Measurements from ENCODE around the gene LAMA1.

Gene LAMA1

DNA sequence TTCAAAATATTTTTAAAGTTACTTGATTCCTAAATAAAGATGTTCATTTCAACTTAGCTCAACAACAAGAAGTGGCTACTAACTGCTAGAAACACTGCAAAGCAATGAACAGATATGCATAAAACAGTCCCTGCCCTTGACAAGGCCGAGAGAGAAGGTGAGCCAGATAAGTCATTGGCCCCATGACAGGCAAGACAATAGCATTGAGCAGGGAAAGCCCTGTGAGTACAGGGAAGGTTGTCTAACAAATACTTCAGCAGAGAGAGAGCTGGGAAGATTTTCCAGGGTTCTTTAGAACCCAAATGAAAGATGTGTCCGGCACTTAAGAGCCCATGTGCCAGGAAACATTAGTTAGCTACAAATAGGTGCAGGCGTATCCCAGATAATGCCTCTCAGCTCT is 4.7 kb downstream of the LAMA1 start:
- Histone ChIP-seq H3K4me2 (no peak overlapping the region), H3K4me3 (no peak overlapping the region), H3K9me3 (replicated peaks in 1 of 11) (peaks cover 10 to 23% (median 14%) of the 10 kb centered on the region in 11 experiments), H3K27me3 (peaks cover 0 to 20% (median 12%) of the 10 kb centered on the region in 11 experiments; a peak in 17 of 22 replicates), H3K27ac (no peak overlapping the region), H3K4me1 (peaks cover 0 to 9% (median 0%) of the 10 kb centered on the region in 10 experiments; a peak in 3 of 20 replicates), H3K36me3 (no peaks in the 10 kb centered on the region), H4K20me1 (no peaks in the 10 kb centered on the region), H3K9ac (no peak overlapping the region)
- no peak for TF ChIP-seq Cebpa-rat (IDR thresholded peaks at IDR 0.05)

DNA sequence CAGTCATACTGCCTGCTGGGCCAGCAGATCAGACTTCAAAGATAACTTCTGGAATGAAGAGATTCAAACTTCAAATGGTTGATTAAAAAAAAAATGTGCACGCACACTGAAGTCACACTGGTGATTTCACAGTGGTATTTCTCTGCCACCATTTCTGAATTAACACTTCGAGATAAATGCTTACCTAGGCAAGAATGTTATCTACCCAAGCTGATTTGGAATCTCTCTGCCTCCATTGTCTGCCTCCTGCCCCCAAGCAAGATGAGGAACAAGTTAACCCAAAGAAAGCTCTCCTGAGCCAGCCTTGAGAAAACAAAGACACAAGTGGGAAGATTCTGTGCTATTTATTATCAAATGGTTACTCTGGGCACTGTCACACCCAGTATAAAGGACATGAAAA is 6.5 kb downstream of the LAMA1 start:
- H3K4me1 ChIP-seq = peaks cover 0 to 4% (median 0%) of the 10 kb centered on the region in 10 experiments; a peak in 3 of 20 replicates
- TF ChIP-seq Cebpa-rat (IDR thresholded peaks at IDR 0.05) = no peak
- no peaks in the 10 kb centered on the region for H4K20me1 ChIP-seq
- H3K4me2 ChIP-seq = no peak overlapping the region
- H3K27ac ChIP-seq = no peak overlapping the region
- peaks cover 0 to 7% (median 0%) of the 10 kb centered on the region in 11 experiments; a peak in 3 of 22 replicates for H3K9me3 ChIP-seq (replicated peaks in 1 of 11)
- no peak overlapping the region for H3K9ac ChIP-seq
- no peaks in the 10 kb centered on the region for H3K36me3 ChIP-seq
- H3K27me3 ChIP-seq = peaks cover 0 to 6% (median 0%) of the 10 kb centered on the region in 11 experiments; a peak in 10 of 22 replicates
- no peak overlapping the region for H3K4me3 ChIP-seq

DNA sequence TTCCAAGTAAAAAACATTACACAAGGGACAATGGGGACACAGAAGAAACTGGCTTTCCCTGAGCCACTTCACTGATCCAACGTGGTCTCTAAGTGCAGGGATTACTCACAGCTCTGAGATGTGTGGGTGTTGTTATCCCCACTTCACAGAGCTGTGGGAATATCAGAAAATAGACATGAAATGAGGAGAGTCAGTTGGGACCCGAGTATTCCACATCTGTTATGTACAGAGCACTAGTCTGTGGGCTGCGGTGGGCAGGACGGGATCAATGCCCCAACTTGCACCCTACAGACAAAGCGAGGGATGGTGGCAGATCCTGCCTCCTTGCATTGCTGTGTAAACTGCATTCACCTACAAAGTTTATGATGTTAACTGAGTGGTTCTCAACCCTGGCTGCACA is 11.7 kb downstream of the LAMA1 start:
- Histone ChIP-seq H3K4me3 (no peak overlapping the region), H4K20me1 (no peaks in the 10 kb centered on the region), H3K4me1 (no peaks in the 10 kb centered on the region), H3K4me2 (no peak overlapping the region), H3K9ac (no peak overlapping the region), H3K27ac (no peak overlapping the region), H3K27me3 (no peaks in the 10 kb centered on the region), H3K36me3 (no peaks in the 10 kb centered on the region), H3K9me3 (replicated peaks in 1 of 11) (peaks cover 0 to 4% (median 0%) of the 10 kb centered on the region in 11 experiments; a peak in 1 of 22 replicates)
- no peak for TF ChIP-seq Cebpa-rat (IDR thresholded peaks at IDR 0.05)

DNA sequence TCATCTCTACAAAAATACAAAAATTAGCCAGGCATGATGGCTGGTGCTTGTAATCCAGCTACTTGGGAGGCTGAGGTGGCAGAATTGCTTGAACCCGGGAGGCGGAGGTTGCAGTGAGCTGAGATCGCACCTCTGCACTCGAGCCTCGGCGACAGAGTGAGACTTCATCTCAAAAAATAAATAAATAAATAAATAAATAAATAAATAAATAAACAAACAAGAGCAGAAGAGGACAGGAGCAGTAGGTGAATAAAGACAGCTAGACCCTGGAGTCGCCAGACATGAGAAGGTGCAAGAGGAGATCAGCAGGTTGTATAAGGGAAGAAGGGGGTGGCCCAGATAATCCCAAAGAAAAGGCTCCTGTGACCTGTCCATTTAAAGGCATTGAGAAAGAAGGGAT is 12.3 kb downstream of the LAMA1 start:
- H3K36me3 ChIP-seq = no peaks in the 10 kb centered on the region
- no peak overlapping the region for H3K4me2 ChIP-seq
- TF ChIP-seq Cebpa-rat (IDR thresholded peaks at IDR 0.05) = no peak

DNA sequence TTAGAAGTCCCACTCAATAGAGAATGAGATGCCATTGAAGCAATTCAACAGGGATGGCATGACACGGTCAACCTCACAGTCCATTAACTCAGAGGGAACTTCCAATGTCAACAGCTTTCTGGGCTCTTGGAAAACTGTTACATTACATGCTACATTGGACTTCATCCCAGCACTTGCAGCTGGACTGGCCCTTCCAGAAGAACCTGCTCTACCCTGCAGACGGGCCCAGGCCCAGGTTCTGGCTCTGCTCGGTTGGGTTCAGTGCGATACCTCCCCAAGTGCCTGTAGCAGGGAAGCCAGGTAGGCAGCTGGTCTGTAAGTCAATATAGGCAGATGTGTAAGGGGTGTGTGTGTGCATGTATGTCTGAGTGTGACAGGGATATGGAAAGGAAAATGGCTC is 12.9 kb downstream of the LAMA1 start:
- Histone ChIP-seq H3K4me1 (no peaks in the 10 kb centered on the region), H3K27me3 (no peaks in the 10 kb centered on the region), H3K36me3 (no peaks in the 10 kb centered on the region), H3K9me3 (replicated peaks in 1 of 11) (peaks cover 0 to 4% (median 0%) of the 10 kb centered on the region in 11 experiments; a peak in 1 of 22 replicates), H3K4me3 (no peak overlapping the region), H3K4me2 (no peak overlapping the region), H3K27ac (no peak overlapping the region), H3K9ac (no peak overlapping the region), H4K20me1 (no peaks in the 10 kb centered on the region)
- TF ChIP-seq Cebpa-rat (IDR thresholded peaks at IDR 0.05) = no peak

More for the DNA sequence above, 12.3 kb downstream of the LAMA1 start:
- H3K27ac ChIP-seq = no peak overlapping the region
- no peaks in the 10 kb centered on the region for H4K20me1 ChIP-seq
- H3K4me1 ChIP-seq = no peaks in the 10 kb centered on the region
- H3K9ac ChIP-seq = no peak overlapping the region
- no peaks in the 10 kb centered on the region for H3K27me3 ChIP-seq
- peaks cover 0 to 4% (median 0%) of the 10 kb centered on the region in 11 experiments; a peak in 1 of 22 replicates for H3K9me3 ChIP-seq (replicated peaks in 1 of 11)
- H3K4me3 ChIP-seq = no peak overlapping the region

DNA sequence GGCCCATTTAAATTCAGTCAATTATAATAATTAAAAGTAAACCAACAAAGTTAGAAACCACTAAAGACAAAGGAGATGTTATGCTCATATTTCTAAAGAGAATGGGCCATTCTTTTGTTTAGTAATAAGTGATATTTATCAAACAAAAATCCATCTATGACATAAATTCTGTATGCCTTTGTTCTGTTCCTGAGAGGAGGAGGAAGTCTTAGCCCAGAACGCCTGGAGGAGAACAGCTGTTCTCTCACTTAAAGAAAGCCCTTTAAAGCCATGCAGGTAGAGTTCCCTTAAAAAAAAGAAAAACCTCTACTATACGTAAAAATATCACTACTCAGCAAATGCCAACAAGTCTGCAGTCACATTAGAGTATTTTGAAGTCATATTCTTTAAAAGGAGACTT is 15.5 kb downstream of the LAMA1 start:
- Histone ChIP-seq H3K4me2 (no peak overlapping the region), H3K36me3 (no peaks in the 10 kb centered on the region), H4K20me1 (no peaks in the 10 kb centered on the region), H3K27me3 (no peaks in the 10 kb centered on the region), H3K9ac (no peak overlapping the region), H3K4me3 (no peak overlapping the region), H3K9me3 (replicated peaks in 1 of 11) (peaks cover 0 to 4% (median 0%) of the 10 kb centered on the region in 11 experiments; a peak in 1 of 22 replicates), H3K27ac (no peak overlapping the region), H3K4me1 (no peaks in the 10 kb centered on the region)
- no peak for TF ChIP-seq Cebpa-rat (IDR thresholded peaks at IDR 0.05)

DNA sequence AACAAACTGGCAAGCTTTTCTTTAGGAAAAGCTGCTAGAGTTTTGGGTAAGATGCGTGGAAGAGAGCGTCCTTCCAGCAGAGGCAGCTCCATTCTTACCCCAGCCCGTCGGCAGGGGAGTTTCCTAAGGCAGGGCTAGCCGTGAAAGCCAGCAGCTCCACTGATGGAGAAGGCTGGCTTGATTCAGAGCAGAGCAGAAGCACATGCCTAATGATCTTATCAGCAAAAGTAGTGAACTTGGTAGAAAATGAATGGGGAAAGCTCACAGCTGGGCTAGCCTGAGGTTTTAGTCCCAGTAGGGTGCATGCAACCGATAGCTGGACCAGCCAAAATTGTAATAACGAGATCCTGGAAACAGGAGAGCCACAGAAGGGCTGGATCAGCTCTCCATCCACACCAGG is 20.8 kb downstream of the LAMA1 start:
- Histone ChIP-seq H4K20me1 (no peaks in the 10 kb centered on the region), H3K27ac (no peak overlapping the region), H3K27me3 (no peaks in the 10 kb centered on the region), H3K4me3 (no peak overlapping the region), H3K36me3 (no peaks in the 10 kb centered on the region), H3K9ac (no peak overlapping the region), H3K4me1 (no peaks in the 10 kb centered on the region), H3K4me2 (no peak overlapping the region), H3K9me3 (replicated peaks in 1 of 11) (0 out of 22 replicates have a peak, but pooled peaks cover 0 to 5% (median 0%) of the 10 kb centered on the region in 11 experiments)
- no peak for TF ChIP-seq Cebpa-rat (IDR thresholded peaks at IDR 0.05)

DNA sequence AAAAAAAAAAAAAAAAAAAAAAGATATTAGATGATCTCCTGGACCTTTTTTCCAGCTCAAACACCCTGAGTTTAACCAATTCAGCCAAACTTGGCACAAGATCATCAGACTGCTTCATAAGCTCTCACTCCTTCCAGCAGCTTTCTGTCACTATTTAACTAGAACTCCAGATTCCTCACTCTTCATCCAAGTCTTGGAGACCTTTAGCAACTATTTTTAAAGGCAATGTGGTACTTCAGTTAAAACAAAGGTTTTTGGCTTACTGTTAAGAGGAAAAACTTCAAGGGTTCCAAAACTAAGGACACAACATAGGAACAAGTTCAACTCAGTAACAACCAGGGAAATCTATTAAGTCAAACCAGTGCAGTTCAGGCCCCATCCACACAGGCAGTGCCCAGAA is 23.2 kb downstream of the LAMA1 start:
- H3K27me3 ChIP-seq = no peaks in the 10 kb centered on the region

DNA sequence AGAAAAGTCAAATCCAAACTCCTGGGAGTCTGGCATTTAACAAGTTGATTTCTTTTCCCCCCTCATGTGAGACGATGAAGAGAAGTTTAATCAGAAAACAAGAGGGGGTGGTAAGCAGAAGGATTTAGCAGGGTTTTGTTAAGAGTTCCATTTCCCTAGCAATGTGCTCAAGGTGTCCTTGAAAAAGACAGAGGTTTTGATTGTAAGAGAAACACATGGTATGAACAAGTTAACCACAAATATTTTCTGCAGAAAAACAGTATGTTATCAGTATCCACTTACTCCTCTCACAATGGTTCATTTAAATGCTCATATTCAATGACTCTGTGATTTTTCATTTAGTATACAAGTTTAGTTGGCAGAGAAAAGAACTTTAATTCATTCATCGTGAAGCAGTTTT is 26.8 kb downstream of the LAMA1 start:
- Histone ChIP-seq H3K4me3 (no peak overlapping the region), H3K36me3 (no peaks in the 10 kb centered on the region)
- no peak for TF ChIP-seq Cebpa-rat (IDR thresholded peaks at IDR 0.05)

More for the DNA sequence above, 23.2 kb downstream of the LAMA1 start:
- Histone ChIP-seq H3K4me2 (no peak overlapping the region), H4K20me1 (no peaks in the 10 kb centered on the region), H3K9ac (no peak overlapping the region), H3K36me3 (no peaks in the 10 kb centered on the region), H3K4me1 (no peaks in the 10 kb centered on the region), H3K27ac (no peak overlapping the region), H3K9me3 (replicated peaks in 1 of 11) (0 out of 22 replicates have a peak, but pooled peaks cover 0 to 5% (median 0%) of the 10 kb centered on the region in 11 experiments), H3K4me3 (no peak overlapping the region)
- no peak for TF ChIP-seq Cebpa-rat (IDR thresholded peaks at IDR 0.05)

DNA sequence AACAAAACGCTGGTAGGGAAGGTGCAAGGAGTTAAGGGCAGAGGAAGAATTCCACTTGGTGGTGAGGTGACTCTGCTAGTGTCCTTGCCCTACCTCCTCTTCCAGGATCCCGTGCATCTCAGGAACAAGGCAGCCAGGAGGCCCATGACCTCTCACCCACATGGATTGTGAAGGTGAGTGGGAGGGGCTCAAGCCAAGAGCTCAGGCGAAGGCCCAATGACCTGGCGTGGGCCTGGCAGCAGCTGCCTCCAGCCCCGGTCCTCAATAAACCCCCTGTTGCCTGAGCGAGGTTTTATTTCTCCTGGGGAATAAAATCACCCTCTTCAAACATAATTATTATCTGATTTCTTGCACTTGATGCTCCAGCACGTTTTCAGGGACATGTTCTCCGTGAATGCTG is 28.2 kb downstream of the LAMA1 start:
- no peak for TF ChIP-seq Cebpa-rat (IDR thresholded peaks at IDR 0.05)
- H4K20me1 ChIP-seq = no peaks in the 10 kb centered on the region

More for the DNA sequence above, 26.8 kb downstream of the LAMA1 start:
- no peaks in the 10 kb centered on the region for H3K27me3 ChIP-seq
- H3K27ac ChIP-seq = no peak overlapping the region
- H3K9ac ChIP-seq = no peak overlapping the region
- no peak overlapping the region for H3K4me2 ChIP-seq
- H3K9me3 ChIP-seq (replicated peaks in 1 of 11) = no peaks in the 10 kb centered on the region
- no peaks in the 10 kb centered on the region for H3K4me1 ChIP-seq
- H4K20me1 ChIP-seq = no peaks in the 10 kb centered on the region

More for the DNA sequence above, 28.2 kb downstream of the LAMA1 start:
- Histone ChIP-seq H3K4me2 (no peak overlapping the region), H3K4me1 (peaks cover 0 to under 1% (median 0%) of the 10 kb centered on the region in 10 experiments; a peak in 1 of 20 replicates), H3K27ac (no peak overlapping the region), H3K9me3 (replicated peaks in 1 of 11) (no peaks in the 10 kb centered on the region), H3K27me3 (no peaks in the 10 kb centered on the region), H3K4me3 (no peak overlapping the region), H3K9ac (no peak overlapping the region), H3K36me3 (no peaks in the 10 kb centered on the region)
